Left lung (tissue), 10 donors: ENCODE measurements around the gene CREB3L1. TPM values are rescaled to one million over a fixed set of nuclear protein-coding genes. Genes with fewer than 3 reads are reported as not detected.

Experiments
- ATAC-seq: fragments of 200-7000 bp; cut with Tn5 transposase; one replicate; pipeline ENCODE4 v1.9.1; 2020; ENCODE audit warnings: moderate library complexity
- DNase-seq, 4 donors: peaks; one replicate each; pipeline ENCODE4 v3.0.0-alpha.2; 2013 to 2020
- H3K27ac ChIP-seq, 2 donors: fragments of 200-600 bp; sonication (generic) in 1 of 2; one replicate each; pipeline versions ENCODE4 v1.5.0 to v1.8.0; 2020 to 2021
- H3K27me3 ChIP-seq, 2 donors: fragments of 200-600 bp; sonication (generic) in 1 of 2; one replicate each; pipeline versions ENCODE4 v1.5.0 to v1.8.0; 2020 to 2021
- H3K36me3 ChIP-seq, 2 donors: fragments of 200-600 bp; sonication (generic) in 1 of 2; one replicate each; pipeline versions ENCODE4 v1.5.0 to v1.8.0; 2020 to 2021
- H3K4me1 ChIP-seq, 2 donors: fragments of 200-600 bp; one replicate each; pipeline ENCODE4 v1.8.0; 2021
- H3K4me3 ChIP-seq, 2 donors: fragments of 200-600 bp; sonication (generic) in 1 of 2; one replicate each; pipeline versions ENCODE4 v1.5.0 to v1.8.0; 2020 to 2021; ENCODE audit warnings: mild to moderate bottlenecking in 1 of 2
- H3K9me3 ChIP-seq, 2 donors: fragments of 200-600 bp; sonication (generic) in 1 of 2; one replicate each; pipeline versions ENCODE4 v1.5.0 to v1.8.0; 2020 to 2021
- intact Hi-C, 2 donors: fragments of 100-400 bp; cut with DNase I; formaldehyde crosslinking; loops; one replicate each; pipeline versions ENCODE4 v1.11.2 to v1.14.2; 2022
- polyA plus RNA-seq, 6 donors: library from polyadenylated mRNA; unstranded; fragments of 120-200 nt; gene quantifications; one replicate each; pipeline ENCODE4 v1.2.1, GENCODE V29; 2013; ENCODE audit not compliant: insufficient read length in 6 of 6
- total RNA-seq, 2 donors: library from RNA; stranded (reverse); fragmentation: NEBNext Ultra II Directional; extraction: Animal tissue kit (Norgen Biotek cat#: 25700); gene quantifications; one replicate each; pipeline ENCODE4 v1.2.1, GENCODE V29; 2021
- TF ChIP-seq, protein P1 (sequence below), 2 donors: fragments of 200-600 bp; sonication (generic) in 1 of 2; IDR thresholded peaks; one replicate each; pipeline versions ENCODE4 v1.5.0 to v1.8.0; 2021; ENCODE audit warnings: antibody characterized with exemption in 2 of 2
- donor health status: DM: no; HTN: yes; CAD: no.
- donor health status: DM: no; HTN: no; CAD: no.

Gene CREB3L1
- total and polyA plus RNA-seq, 8 donors, result 16.2 to 59.3 (median 26.1) TPM

DNA sequence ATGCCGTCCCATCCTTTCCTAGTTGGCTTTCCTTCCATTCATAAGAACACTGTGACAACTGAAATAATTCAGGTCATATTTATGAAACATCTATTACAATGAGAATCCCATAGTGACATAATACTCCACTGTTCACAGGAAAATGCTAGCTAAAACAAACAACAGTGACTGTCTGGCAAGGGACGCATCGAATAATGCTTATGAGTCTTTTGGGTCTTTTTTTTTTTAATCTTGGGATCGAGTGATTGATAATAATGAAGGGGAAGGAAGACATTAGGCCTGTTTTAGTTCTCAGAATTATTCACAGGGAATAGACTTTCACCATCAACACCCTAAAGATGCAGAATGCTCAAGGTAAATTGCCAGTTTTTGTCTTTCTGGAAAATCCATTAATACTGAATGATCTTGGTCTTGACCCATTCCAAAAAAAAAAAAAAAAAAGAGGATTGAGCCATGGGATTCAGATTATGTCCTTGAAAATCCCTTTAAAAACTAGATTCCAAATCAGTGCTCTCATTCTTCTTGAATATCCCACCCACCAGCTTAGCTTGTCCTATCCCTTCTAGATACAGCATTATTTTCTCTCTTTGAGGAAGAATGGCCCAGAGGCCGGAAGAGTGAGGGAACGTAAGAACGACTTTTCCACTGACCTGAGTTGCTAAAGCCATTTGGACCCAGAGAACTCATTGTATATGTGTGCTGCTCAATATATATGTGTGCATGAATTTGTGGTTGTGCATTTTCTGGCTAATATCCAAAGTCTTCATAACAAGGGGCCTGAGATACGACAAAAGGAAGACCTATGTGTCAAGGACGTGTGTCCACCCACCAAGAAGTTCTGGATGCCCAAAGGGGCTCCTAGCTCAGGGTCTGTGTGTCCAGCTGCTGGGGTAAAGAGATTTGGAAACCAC is 35.2 kb upstream of the CREB3L1 start:
- H3K4me3 ChIP-seq, result peak overlapping the region in 1 of 2 donors; percentile 42
- peaks cover 17 to 43% of the 10 kb centered on the region in 2 donors for H3K4me1 ChIP-seq
- intact Hi-C loops, result loop anchor here (5.0 to 10.0 kb wide), 2 partner anchors 63 to 65 kb away; no protein-coding TSS in a partner anchor
- no peak for ATAC-seq
- TF ChIP-seq, protein P1, sequence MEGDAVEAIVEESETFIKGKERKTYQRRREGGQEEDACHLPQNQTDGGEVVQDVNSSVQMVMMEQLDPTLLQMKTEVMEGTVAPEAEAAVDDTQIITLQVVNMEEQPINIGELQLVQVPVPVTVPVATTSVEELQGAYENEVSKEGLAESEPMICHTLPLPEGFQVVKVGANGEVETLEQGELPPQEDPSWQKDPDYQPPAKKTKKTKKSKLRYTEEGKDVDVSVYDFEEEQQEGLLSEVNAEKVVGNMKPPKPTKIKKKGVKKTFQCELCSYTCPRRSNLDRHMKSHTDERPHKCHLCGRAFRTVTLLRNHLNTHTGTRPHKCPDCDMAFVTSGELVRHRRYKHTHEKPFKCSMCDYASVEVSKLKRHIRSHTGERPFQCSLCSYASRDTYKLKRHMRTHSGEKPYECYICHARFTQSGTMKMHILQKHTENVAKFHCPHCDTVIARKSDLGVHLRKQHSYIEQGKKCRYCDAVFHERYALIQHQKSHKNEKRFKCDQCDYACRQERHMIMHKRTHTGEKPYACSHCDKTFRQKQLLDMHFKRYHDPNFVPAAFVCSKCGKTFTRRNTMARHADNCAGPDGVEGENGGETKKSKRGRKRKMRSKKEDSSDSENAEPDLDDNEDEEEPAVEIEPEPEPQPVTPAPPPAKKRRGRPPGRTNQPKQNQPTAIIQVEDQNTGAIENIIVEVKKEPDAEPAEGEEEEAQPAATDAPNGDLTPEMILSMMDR (IDR thresholded peaks at IDR 0.05), result no peak
- peaks cover 0 to 16% of the 10 kb centered on the region in 2 donors for H3K27me3 ChIP-seq
- peak overlapping the region; percentile 85 to 86 for H3K27ac ChIP-seq
- H3K9me3 ChIP-seq, result no peaks in the 10 kb centered on the region
- DNase-seq, result no peak
- H3K36me3 ChIP-seq, result no peaks in the 10 kb centered on the region

DNA sequence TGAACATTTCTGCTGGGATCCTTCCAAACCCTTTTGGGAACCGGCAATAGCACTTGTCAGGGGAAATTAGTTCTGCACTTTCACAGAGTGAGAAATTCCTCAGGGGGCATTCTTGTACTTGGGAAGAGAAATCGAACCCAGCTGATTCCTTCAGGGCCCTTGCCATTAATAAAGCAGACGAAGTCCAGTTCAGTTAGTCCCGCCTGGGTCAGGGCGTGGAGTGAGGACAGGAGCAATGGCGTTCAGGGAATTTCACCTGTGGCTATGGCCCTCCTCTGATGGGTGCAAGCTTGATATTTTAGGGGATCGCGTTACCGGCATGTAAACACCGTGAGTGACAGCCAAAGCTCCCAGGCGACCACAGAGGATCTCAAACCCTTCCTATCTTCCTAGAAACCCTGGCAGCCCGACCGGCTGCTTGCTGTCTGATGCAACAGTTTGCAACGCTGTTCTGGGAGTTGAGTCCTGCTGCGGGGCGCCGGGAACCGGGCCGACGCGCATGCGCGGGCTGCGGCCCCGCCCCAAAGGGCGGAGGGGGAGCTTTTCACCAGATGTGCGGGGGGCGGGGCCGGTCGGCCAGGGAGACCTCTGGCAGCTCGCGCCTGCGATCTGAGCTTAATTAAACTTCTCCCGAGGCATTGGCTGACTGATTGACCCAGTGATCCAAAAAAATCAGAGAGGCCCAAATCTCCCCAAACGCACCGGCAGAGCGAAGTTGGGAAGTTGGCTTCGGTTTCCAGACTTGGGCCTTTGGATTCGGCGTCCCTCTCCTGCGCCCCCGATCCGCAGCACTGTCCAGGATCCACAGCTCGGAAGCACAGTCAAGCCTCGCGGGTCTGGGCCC is 34.3 kb upstream of the CREB3L1 start:
- intact Hi-C loops, result loop anchor here (5.0 to 10.0 kb wide), 2 partner anchors 62 to 64 kb away; no protein-coding TSS in a partner anchor
- DNase-seq, result peak; percentile 93 to 98 (median 96)
- Histone ChIP-seq H3K4me1 (peaks cover 15 to 34% of the 10 kb centered on the region in 2 donors), H3K27me3 (peaks cover 0 to 8% of the 10 kb centered on the region in 2 donors), H3K4me3 (peak overlapping the region; percentile 31 to 42), H3K36me3 (no peaks in the 10 kb centered on the region), H3K9me3 (no peaks in the 10 kb centered on the region), H3K27ac (peak overlapping the region; percentile 85 to 86)
- peak; percentile 83 for ATAC-seq
- TF ChIP-seq, protein P1 (IDR thresholded peaks at IDR 0.05), result no peak

DNA sequence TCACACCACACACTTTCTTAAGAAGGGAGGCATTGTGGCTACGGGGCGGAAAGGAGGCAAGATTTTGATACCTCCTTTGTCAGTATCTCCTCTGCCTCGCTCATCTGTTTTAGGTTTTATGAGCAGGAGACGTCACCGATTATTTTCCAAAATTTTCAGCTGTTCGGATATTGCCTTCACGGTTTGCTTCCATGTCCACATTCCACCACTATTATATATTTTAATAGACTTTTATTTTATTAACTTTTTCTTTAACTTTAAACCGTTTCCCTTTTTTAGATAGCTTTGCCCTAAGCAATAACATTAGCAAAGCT is 33.7 kb upstream of the CREB3L1 start:
- H3K4me1 ChIP-seq, result peaks cover 11 to 28% of the 10 kb centered on the region in 2 donors
- no peak for ATAC-seq
- TF ChIP-seq, protein P1 (IDR thresholded peaks at IDR 0.05), result no peak
- H3K36me3 ChIP-seq, result no peaks in the 10 kb centered on the region
- no peaks in the 10 kb centered on the region for H3K9me3 ChIP-seq
- DNase-seq, result no peak
- peak overlapping the region; percentile 85 to 86 for H3K27ac ChIP-seq
- intact Hi-C loops, result loop anchor here (5.0 to 10.0 kb wide), 2 partner anchors 61 to 64 kb away; no protein-coding TSS in a partner anchor
- peak overlapping the region; percentile 31 to 42 for H3K4me3 ChIP-seq
- H3K27me3 ChIP-seq, result peaks cover 0 to 2% of the 10 kb centered on the region in 2 donors

DNA sequence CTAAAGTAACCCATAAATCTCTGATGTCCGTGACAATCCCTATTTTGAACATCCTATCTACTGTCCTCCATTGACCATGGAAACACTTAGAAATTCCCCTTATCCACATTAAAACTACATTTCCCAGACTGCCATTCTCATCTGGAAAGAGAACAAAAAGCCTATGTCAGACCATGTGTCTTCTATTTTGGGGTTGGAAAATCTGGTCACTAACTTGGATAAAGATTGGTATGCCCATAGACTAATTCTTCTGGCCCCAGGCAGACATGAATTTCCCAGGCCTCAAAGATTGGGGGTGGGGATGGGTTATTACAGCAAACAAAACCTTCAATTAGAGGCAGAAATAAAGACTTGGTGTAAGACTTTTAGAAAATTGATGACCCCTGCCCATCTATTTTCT is 30.9 kb upstream of the CREB3L1 start:
- intact Hi-C loops, result loop anchor here in 1 of 2 donors (10.0 kb wide), 1 partner anchor 58 kb away; no protein-coding TSS in a partner anchor
- Histone ChIP-seq H3K27me3 (no peaks in the 10 kb centered on the region), H3K9me3 (no peaks in the 10 kb centered on the region), H3K27ac (no peak overlapping the region), H3K36me3 (no peaks in the 10 kb centered on the region), H3K4me1 (peaks cover 5 to 15% of the 10 kb centered on the region in 2 donors), H3K4me3 (no peak overlapping the region)
- TF ChIP-seq, protein P1 (IDR thresholded peaks at IDR 0.05), result no peak
- no peak for DNase-seq
- ATAC-seq, result no peak
